Keratinocyte (primary cell): ENCODE results near the gene UQCC2. TPM values are rescaled to one million over a fixed set of nuclear protein-coding genes. Genes with fewer than 3 reads are reported as not detected.

Experiments used
- DNase-seq: peaks from one replicate; pipeline ENCODE4 v3.0.0-alpha.2; 2011; ENCODE audit warnings: low read depth, missing footprints, low spot score
- FAIRE-seq: peaks from 2 replicates; lab custom pipeline; 2011; peaks lifted over from hg19 to GRCh38; lab: Jason Lieb, UNC
- H2AFZ ChIP-seq: 2 replicates; pipeline ENCODE4 v1.6.0; 2012; ENCODE audit warnings: low read length, control low read depth, inconsistent platforms; ENCODE audit not compliant: control insufficient read depth
- H3K27ac ChIP-seq: 2 replicates; pipeline ENCODE4 v1.5.1; 2011; ENCODE audit warnings: low read length; ENCODE audit not compliant: control insufficient read depth, insufficient read depth
- H3K27me3 ChIP-seq: 3 replicates; pipeline ENCODE4 v1.6.0; 2011; ENCODE audit warnings: low read length; ENCODE audit not compliant: control insufficient read depth, insufficient read depth; ENCODE audit errors: extremely low read depth
- H3K36me3 ChIP-seq, 2 experiments: 2 replicates in 1 of 2; 3 replicates in 1 of 2; pipeline ENCODE4 v1.5.1; 2011; ENCODE audit warnings: low read length in 2 of 2, mild to moderate bottlenecking in 1 of 2; ENCODE audit not compliant: control insufficient read depth in 2 of 2, insufficient read depth in 2 of 2; ENCODE audit errors: extremely low read depth in 1 of 2
- H3K4me1 ChIP-seq: 3 replicates; pipeline ENCODE4 v1.5.1; 2011; ENCODE audit warnings: low read length; ENCODE audit not compliant: control insufficient read depth, insufficient read depth; ENCODE audit errors: extremely low read depth
- H3K4me2 ChIP-seq: 3 replicates; pipeline ENCODE4 v1.6.0; 2011; ENCODE audit warnings: low read depth, low read length; ENCODE audit not compliant: control insufficient read depth, insufficient read depth; ENCODE audit errors: extremely low read depth
- H3K4me3 ChIP-seq, 3 experiments: fragments of 200-600 bp in 1 of 3; sonication (generic) in 1 of 3; 2 replicates in 2 of 3; 3 replicates in 1 of 3; pipeline ENCODE4 v1.5.1; 2011 to 2016; ENCODE audit warnings: low read length in 3 of 3, mild to moderate bottlenecking in 3 of 3, control low read depth in 2 of 3, inconsistent platforms in 1 of 3, low read depth in 1 of 3, mixed read lengths in 1 of 3, mixed run types in 1 of 3, moderate library complexity in 1 of 3; ENCODE audit not compliant: control insufficient read depth in 2 of 3, insufficient read depth in 2 of 3; ENCODE audit errors: extremely low read depth in 1 of 3
- H3K79me2 ChIP-seq: 2 replicates; pipeline ENCODE4 v1.6.0; 2012; ENCODE audit warnings: low read length; ENCODE audit not compliant: control insufficient read depth, insufficient read depth
- H3K9ac ChIP-seq: 3 replicates; pipeline ENCODE4 v1.6.0; 2011; ENCODE audit warnings: low read length; ENCODE audit not compliant: control insufficient read depth, insufficient read depth; ENCODE audit errors: extremely low read depth
- H3K9me1 ChIP-seq: 3 replicates; pipeline ENCODE4 v1.6.0; 2011; ENCODE audit warnings: low read length; ENCODE audit not compliant: control insufficient read depth, insufficient read depth; ENCODE audit errors: extremely low read depth
- H3K9me3 ChIP-seq: 2 replicates; pipeline ENCODE4 v1.5.1; 2012; ENCODE audit warnings: low read depth, low read length; ENCODE audit not compliant: control insufficient read depth
- H4K20me1 ChIP-seq: 3 replicates; pipeline ENCODE4 v1.6.0; 2011; ENCODE audit warnings: low read length; ENCODE audit not compliant: control insufficient read depth, insufficient read depth; ENCODE audit errors: extremely low read depth
- EZH2 ChIP-seq: IDR thresholded peaks from one replicate; pipeline ENCODE4 v1.6.1; 2012; ENCODE audit warnings: inconsistent platforms, mild to moderate bottlenecking, low read length, moderate library complexity
- dilution Hi-C: fragments of 300-500 bp; cut with MboI; formaldehyde crosslinking; loops from one replicate; pipeline ENCODE4 v1.7.0; 2020; ENCODE audit warnings: low sequenced_read_pairs; ENCODE audit not compliant: extremely low pct_ligation_motif_present
- polyA plus RNA-seq, 5 experiments: library from polyadenylated mRNA; depleted of rRNA in 3 of 5; stranded (reverse) in 3 of 5; stranded (forward) in 1 of 5; unstranded in 1 of 5; fragments of >200 nt; gene quantifications; 1 replicate in 1 of 5; 2 replicates in 3 of 5; 3 replicates in 1 of 5; pipeline versions ENCODE4 v1.2.1 to v1.2.3, GENCODE V29; 2011 to 2012; ENCODE audit warnings: missing spikeins in 2 of 5, low read depth in 1 of 5, low replicate concordance in 1 of 5
- TF ChIP-seq, protein P1 (sequence below), 3 experiments: IDR thresholded peaks in 1 of 3; conservative IDR thresholded peaks in 1 of 3; optimal IDR thresholded peaks in 1 of 3; 2 replicates in 2 of 3; 3 replicates in 1 of 3; pipeline versions ENCODE3 to v1.5.1; 2011; ENCODE audit warnings: low read length in 3 of 3, mild to moderate bottlenecking in 3 of 3, moderate library complexity in 2 of 3, control low read depth in 1 of 3, inconsistent platforms in 1 of 3; ENCODE audit not compliant: insufficient read depth in 2 of 3; ENCODE audit errors: extremely low read depth in 1 of 3

UQCC2 gene
- polyA plus RNA-seq, 1 donor (not counting 4 experiments of a cell fraction or from before 2014, with no cell fraction given) = 76.7 TPM

DNA sequence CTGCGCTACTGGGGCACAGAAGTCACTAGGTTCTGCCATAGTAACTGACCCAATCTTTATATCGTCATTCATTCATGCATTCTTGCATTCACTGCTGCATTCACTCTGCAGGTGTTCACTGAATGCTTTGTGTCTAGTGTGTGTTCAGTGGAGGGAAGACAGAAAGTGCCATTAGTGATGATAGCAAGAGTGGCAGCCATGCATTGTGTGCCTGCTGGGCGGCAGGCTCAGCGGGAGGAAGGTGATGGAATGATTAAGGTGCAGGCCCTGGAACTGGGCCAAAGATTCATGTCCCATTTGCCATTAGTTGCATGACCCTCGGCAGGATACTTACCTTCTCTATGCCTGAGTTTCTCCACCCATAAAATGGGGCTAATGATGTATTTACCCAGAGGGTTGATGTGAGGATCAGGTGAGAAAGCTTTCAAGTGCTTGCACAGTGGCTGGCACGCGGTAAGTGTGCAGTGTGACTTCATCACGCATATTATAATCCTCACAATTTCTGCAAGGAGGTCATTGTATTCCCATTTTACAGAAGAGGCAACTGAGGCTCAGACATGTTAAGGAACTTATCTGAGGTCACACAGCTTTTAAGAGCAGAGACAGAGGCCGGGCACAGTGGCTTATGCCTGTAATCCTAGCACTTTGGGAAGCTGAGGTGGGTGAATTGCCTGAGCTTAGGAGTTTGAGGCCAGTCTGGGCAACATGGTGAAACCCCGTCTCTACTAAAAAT lies 50.2 kb downstream of the UQCC2 start:
- no peaks in the 10 kb centered on the region for H3K9me3 ChIP-seq
- H3K4me1 ChIP-seq = no peaks in the 10 kb centered on the region
- no peak overlapping the region for H3K4me2 ChIP-seq
- H3K9ac ChIP-seq = no peak overlapping the region
- peaks cover 4% of the 10 kb centered on the region for H3K79me2 ChIP-seq
- no peaks in the 10 kb centered on the region for H3K9me1 ChIP-seq
- H4K20me1 ChIP-seq = peaks cover 4% of the 10 kb centered on the region
- DNase-seq = no peak
- dilution Hi-C loops = no loop called here
- H3K27ac ChIP-seq = no peak overlapping the region
- H3K36me3 ChIP-seq = peaks cover 44 to 60% of the 10 kb centered on the region in 2 experiments
- H3K4me3 ChIP-seq = no peak overlapping the region
- TF ChIP-seq, protein P1, sequence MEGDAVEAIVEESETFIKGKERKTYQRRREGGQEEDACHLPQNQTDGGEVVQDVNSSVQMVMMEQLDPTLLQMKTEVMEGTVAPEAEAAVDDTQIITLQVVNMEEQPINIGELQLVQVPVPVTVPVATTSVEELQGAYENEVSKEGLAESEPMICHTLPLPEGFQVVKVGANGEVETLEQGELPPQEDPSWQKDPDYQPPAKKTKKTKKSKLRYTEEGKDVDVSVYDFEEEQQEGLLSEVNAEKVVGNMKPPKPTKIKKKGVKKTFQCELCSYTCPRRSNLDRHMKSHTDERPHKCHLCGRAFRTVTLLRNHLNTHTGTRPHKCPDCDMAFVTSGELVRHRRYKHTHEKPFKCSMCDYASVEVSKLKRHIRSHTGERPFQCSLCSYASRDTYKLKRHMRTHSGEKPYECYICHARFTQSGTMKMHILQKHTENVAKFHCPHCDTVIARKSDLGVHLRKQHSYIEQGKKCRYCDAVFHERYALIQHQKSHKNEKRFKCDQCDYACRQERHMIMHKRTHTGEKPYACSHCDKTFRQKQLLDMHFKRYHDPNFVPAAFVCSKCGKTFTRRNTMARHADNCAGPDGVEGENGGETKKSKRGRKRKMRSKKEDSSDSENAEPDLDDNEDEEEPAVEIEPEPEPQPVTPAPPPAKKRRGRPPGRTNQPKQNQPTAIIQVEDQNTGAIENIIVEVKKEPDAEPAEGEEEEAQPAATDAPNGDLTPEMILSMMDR (optimal IDR thresholded peaks at IDR 0.05 in 1 of 3, IDR thresholded peaks at IDR 0.05 in 1 of 3, conservative IDR thresholded peaks at IDR 0.05 in 1 of 3; ENCODE audit: extremely low read depth in 1 of 3, insufficient read depth in 2 of 3, low read length in 3 of 3) = no peak
- TF ChIP-seq EZH2 = no peak
- FAIRE-seq = no peak
- no peak overlapping the region for H2AFZ ChIP-seq
- H3K27me3 ChIP-seq = no peaks in the 10 kb centered on the region

GRCh38 chr6:33659986-33660385 lies 51.5 kb downstream of the UQCC2 start:
- peaks cover 4% of the 10 kb centered on the region for H4K20me1 ChIP-seq
- no peak overlapping the region for H3K4me3 ChIP-seq
- H3K27me3 ChIP-seq = no peaks in the 10 kb centered on the region
- H3K79me2 ChIP-seq = peaks cover 9% of the 10 kb centered on the region
- H3K27ac ChIP-seq = no peak overlapping the region
- FAIRE-seq (no peak), DNase-seq (no peak)
- no peaks in the 10 kb centered on the region for H3K9me3 ChIP-seq
- H3K4me2 ChIP-seq = no peak overlapping the region
- dilution Hi-C loops = no loop called here
- no peaks in the 10 kb centered on the region for H3K4me1 ChIP-seq
- no peaks in the 10 kb centered on the region for H3K9me1 ChIP-seq
- no peak overlapping the region for H2AFZ ChIP-seq
- no peak overlapping the region for H3K9ac ChIP-seq
- H3K36me3 ChIP-seq = peaks cover 43 to 62% of the 10 kb centered on the region in 2 experiments
- no peak for TF ChIP-seq EZH2
- TF ChIP-seq, protein P1 (optimal IDR thresholded peaks at IDR 0.05 in 1 of 3, IDR thresholded peaks at IDR 0.05 in 1 of 3, conservative IDR thresholded peaks at IDR 0.05 in 1 of 3; ENCODE audit: extremely low read depth in 1 of 3, insufficient read depth in 2 of 3, low read length in 3 of 3) = no peak
